AG08396 (cell line): ENCODE measurements around the gene ATP5F1B.
A peak's percentile ranks its signal among the peaks of the same experiment; 100 is the strongest.

ENCODE experiments used
- DNase-seq: peaks from one replicate; pipeline ENCODE4 v3.0.0; 2012; ENCODE audit warnings: low spot score, mixed read lengths

ATP5F1B gene

GRCh38 chr12:56645201-56645716, 525 bp downstream of the ATP5F1B start:
- peak; percentile 15 for DNase-seq

GRCh38 chr12:56644654-56645053, 1.1 kb downstream of the ATP5F1B start:
- peak; percentile 21 for DNase-seq

GRCh38 chr12:56641219-56641618, 4.6 kb downstream of the ATP5F1B start:
- no peak for DNase-seq

GRCh38 chr12:56637621-56638020, 8.2 kb downstream of the ATP5F1B start:
- no peak for DNase-seq

DNA sequence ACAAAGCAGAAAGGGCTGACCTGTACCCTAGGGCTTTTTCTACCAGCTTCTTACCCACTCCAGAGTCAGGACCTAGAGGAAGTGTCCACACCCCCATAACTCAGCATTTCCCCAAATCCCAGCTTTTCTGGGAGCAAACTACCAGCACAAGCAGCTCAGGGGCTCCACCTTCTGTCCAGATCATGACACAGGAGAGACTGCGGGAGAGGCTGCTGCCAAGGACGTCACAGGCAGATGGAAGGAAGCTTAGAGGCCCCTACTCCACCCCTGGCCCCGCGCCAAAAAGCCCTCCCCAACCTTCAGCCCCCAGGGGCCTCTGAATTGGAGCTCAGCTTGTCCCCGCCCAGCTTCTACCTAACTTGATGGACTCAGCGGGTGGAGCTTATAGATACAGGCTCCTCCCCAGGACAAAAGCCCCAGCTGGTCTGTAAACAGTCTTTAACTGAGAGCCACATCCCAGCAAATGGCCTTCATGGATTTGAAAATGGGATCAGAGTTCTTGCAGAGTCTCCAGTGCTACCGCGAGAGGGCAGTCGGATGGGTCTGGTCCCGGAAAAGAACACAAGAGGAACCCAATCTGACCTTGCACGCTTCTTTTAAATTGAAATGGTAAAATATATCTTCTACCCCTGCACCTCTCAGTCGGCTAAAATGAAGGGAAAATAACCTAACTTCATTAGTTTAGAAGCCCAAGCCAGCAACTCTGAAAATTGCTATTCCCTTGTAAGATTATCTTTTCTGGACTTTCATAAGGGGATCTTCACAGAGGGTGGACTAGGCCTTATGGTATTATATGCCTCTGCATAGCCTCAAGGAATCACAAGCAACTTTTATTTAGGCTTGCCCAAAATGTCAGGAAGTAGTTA, 8.9 kb downstream of the ATP5F1B start:
- peak; percentile 97 for DNase-seq

DNA sequence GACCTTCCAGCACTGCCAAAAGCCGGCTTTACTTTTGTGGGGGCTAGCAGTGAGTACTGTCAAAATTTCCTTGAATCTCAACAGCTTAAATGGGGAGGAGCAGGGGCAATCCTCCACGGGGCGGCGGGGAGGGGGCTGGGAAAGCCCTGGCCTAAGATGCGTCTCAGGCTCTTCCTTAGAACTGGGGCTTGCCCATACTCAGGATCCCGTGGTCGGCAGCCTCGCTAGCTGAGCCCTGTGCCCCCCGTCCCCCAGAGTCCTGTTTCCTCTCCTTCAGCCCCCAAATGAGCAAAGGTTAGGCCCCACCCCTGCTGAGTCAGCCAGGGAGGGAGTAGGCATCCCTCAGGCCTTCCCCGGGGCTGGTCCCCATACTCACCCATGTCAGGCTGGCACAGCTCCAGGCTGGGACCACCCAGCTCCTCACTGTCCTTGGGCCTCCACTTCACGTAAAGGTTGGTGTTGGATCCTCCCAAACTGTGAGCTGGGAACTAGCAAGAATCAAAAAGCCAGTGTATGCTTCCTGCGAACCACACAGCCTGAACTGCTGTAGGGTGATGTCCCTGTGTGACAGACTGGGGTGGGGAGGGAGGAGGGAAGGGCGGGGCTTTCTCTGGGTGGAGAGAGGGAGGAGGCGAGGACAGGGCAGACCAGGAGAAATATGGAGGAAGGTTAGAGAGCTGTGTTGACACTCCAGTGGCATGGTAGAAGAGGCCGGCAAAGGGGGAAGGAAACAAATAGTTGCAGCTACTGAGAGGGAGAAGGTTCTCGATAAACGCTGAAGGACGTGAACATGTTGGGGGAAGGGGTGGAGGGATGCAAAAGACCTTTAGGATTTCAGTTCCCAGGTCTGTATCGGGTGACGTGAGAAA, 9.7 kb downstream of the ATP5F1B start:
- DNase-seq, result peak; percentile 88

GRCh38 chr12:56634837-56635791, 10.7 kb downstream of the ATP5F1B start:
- DNase-seq, result peak; percentile 86

GRCh38 chr12:56634242-56634836, 11.4 kb downstream of the ATP5F1B start:
- no peak for DNase-seq

DNA sequence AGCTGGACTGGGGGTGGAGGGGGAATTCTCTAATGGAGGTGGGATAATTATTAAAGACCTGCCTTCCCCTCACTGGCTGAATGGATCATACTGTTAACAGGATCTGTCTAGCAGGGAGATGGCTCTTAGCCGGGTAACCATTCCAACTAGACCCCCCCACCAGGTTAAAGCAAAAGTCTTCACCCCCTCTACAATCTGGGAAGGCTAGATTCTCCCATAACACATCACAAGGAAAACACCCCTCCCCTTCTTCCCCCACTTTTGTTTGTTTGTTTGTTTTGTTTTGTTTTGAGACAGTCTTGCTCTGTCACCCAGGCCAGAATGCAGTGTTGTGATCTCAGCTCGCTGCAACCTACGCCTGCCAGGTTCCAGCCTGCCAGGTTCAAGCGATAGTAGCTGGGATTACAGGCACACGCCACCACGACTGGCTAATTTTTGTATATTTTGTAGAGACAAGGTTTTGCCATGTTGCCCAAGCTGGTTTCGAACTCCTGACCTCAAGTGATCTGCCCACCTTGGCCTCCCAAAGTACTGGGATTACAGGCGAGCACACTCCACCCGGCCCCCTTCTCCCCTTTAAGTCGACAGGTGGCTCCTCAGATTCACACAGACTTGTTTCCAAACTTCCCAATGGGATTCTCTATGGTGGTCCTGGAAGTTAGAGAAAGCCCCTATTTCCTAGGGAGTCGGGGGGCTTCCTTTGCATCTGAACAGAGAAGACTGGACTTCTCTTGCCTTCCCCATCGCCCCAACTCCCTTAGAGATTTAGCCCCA, 12.1 kb downstream of the ATP5F1B start:
- DNase-seq, result no peak

- no peak for DNase-seq
Observed at GRCh38 chr12:56632701-56633467, 12.9 kb downstream of the ATP5F1B start.

- DNase-seq, result peak; percentile 56
Observed at GRCh38 chr12:56631790-56632700, 13.7 kb downstream of the ATP5F1B start.

GRCh38 chr12:56630180-56630632, 15.6 kb downstream of the ATP5F1B start, which contains the start of gene BAZ2A:
Gene BAZ2A (minus strand): TSS chr12:56630326. CDS start chr12:56617530, 12,796 bp downstream.
- DNase-seq, result peak; percentile 93

DNA sequence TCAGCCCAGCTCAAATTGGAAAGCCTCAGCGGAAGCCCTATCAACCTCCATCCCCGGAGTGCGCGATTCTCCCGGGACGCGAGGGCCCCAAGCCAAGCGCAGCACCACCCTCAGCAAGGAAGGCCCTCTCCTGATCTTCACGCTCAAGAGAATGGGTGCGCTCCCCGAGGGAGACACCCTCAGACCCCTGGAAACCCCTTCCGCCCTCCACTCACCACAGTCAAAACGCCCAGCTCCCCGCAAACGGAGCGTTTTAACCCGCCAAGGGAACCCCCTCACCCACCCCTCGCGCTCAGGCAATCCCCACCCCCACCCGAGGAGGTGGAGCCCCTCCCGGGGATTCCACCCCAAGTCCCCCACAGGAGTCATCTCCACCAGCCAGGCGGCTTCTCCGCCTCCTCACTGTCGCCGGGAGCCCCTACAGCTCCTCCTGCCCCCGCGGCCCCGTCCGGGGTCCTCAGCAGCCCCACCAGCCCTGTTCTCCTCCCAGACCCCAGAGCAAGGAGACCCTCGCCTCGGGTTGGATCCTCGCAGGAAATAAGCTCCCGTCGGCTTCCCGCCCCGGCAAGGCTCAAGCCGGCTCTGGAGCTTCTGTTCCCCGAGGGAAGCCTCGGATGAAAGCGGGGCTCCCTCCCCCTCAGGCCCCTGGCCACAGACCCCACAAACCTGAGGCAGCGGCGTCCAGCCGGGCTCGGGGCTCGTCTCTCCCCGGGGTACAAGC, 16.2 kb downstream of the ATP5F1B start:
- peak; percentile 47 for DNase-seq

DNA sequence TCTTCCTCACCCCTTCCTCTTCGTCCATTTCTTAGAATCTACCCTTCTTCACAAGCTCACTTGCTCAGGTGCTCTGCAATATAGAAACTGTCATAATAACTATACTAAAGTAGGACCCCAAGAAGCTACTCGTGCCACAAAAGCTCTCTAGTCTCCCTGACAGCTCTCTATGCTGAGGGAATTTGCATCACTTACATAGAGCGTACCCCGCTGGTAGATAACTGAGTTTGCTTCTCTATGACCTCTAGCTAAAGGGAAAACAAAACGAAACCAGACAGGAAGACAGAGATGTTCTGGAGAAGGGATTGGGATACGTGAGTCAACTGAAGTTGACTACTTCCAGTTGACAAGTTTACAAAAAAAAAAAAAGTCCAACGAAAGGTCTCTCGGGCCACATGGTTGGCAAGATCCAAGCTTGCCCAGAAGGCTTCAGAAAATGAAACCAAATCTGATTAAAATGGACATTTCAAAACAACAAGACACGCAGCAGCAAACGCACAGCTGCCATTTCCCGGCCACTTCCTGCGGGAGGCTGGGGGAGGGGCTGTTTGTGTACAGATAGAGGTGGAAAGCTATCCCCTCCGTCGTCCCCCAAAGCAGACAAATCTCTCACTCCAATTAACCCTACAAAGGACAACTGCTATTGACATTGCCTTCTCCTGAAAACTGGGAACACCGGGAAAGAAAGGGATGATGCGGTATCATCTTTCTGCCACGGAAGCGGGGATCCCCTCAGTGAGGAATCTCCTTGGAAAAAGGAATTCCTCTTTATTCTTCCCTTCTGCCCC, 16.9 kb downstream of the ATP5F1B start:
- peak; percentile 73 for DNase-seq

DNA sequence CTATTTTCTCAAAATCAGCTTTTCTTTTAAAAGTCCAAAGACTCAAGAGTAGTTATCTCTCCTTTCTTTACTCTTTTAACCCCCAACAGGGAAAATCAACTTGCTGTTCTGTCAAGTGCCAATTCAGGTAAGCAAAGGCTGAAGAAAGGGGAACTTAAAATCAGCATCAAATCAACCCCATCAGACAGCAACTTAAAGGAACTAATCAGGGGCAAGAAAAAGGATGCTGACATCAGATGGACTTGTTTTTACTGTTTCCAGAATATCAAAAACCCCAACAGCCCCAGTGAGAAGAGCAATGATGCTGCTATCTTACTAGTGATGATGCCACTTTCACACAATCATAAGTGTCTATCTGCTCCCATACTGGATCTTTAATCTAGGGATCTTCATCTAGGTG, 19.1 kb downstream of the ATP5F1B start:
- DNase-seq, result no peak

GRCh38 chr12:56622535-56622934, 23.2 kb downstream of the ATP5F1B start:
- DNase-seq, result no peak

DNA sequence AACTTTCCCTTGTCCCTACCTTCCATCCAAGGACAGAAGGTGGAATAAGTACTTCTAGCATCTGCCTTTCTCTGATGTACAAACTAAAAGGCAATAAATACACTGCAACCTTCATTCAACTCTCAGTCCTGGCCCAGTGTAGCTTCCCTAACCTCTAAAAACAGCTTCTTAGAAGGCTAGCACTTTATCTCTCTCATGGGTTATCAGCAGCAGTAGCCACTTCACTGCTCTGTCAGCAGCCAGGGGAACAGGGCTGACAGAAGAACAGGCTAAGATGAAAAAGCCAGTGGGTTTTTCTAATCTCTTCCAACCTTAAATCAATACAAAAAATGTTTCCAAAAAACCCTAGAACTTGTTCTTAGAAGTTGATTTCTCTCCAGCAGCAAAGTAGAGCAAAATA, 28.9 kb downstream of the ATP5F1B start:
- no peak for DNase-seq
